Measurements from ENCODE around the gene MAN2B1.
"Not testable (repeated sequence)": the region's sequence is repeated elsewhere in the genome, so short reads cannot be mapped to it uniquely, and the experiment has no call there.

MAN2B1 gene

DNA sequence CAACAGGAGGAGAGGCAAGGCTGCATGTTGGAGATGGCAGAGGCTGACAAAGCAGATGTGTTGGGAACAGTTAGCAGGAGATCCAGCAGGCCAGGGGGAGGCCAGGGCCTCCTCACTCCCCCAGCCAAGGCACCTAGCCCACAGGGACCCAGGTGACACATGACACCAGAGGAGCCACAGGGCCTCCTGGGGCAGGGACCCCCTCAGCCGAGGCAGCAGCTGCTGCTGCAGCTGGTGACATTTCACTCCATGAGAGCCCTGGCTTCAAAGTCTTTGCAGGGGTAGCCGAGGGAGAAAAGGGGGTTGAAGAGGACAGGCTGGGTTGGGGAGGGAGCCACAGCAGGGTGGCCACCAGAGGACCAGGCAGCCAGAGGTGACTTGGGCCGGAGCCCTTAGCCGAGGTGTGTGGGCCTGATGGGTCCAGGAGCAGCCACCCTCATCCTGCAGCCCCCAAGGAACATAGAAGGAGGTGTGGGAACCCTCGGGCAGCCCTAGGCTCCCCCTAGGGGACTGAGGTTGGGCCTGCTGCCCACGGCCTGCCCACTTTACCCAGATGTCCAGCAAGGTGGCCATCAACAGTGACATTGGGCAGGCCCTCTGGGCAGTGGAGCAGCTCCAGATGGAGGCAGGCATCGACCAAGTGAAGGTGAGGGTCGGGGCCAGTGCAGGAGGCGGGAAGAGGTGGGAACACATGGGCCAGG is 21.1 kb upstream of the MAN2B1 start, which contains the start of gene GNG14:
Gene GNG14, plus strand, starts transcription at position 503 of the 701 bp plus-strand sequence. Its CDS starts 51 bp downstream, at position 554.
- no peak for DNase-seq

DNA sequence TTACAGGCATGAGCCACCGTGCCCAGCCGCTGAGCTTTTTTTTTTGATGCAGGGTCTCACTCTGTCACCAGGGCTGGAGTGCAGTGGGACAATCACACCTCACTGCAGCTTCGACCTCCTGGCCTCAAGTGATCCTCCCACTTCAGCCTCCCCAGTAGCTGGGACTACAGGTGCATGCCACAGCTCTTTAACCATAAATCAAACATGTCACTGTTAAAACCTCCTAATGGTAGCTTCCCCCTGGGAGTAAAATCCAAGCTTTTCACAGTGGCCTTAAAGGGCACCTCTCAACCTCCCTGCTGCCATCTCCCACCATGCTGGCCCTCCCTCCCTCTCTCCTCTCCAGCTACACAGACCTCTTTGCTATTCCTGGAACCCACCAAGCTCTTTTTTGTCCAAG is 19.3 kb upstream of the MAN2B1 start:
- no peak for DNase-seq

DNA sequence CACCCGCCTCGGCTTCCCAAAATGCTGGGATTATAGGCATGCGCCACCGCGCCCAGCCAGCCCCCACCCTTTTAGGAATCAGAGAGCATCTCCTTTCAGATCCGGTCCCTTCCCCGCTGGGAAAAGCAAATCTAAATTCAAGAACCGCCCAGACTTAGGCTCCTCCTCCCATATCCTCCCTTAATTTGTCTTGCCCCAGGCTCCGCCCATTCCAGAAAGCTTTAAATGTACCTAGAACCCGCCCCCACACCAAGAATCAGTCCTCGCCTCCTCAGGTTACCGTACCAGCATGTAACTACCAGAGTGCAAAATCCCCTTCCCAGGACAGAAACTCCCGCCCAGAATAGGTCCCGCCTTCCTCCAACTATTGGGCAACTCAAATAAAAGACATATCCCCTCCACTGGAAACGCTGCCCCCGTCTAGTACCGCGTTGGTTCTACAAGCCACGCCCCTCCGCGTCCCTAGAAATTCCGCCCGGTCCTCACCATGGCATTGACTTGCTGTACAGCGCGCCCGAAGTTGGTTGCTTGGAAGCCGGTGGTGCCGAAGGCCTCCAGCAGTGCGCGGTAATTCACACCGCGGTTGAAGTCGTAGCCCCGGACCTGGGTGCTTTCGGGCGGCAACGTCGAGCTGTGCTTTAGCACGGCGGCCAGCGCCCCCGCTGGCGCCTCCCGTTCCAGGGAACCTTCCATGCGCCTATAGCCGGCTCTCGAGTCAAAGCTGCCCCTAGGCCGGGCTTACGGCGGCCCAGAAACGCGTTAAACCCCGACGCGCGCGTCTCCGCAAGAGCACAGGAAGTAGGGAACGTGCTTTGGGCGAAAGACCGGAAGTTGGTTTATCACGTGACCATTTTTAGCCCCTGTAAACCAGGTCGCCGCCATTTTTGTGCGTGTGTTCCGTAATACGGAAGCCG is 14.8 kb upstream of the MAN2B1 start, which contains the start of gene DHPS:
Gene DHPS, minus strand, starts transcription at position 807 of the 914 bp plus-strand sequence. Its CDS starts 114 bp downstream, at position 693.
- DNase-seq, result peak; percentile 99

DNA sequence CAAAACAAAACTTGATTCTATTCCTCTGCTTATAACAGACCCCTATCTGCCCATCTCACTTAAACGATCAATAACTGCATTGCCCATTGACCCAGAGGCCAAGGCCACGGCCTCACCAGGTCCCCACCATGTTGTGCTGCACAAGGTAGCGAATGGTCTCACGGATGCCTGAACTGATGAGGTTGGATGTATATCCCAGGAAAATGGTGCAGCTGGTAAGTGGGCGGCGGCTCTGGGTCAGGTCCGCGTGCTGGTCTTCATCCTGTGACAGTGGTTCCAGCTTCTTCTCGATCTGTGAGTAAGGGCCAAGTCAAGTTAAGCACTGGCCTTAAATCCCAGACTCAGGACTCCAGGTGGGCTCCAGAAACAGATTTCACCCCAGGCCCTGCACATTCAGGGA is 13.5 kb upstream of the MAN2B1 start:
- no peak for DNase-seq

DNA sequence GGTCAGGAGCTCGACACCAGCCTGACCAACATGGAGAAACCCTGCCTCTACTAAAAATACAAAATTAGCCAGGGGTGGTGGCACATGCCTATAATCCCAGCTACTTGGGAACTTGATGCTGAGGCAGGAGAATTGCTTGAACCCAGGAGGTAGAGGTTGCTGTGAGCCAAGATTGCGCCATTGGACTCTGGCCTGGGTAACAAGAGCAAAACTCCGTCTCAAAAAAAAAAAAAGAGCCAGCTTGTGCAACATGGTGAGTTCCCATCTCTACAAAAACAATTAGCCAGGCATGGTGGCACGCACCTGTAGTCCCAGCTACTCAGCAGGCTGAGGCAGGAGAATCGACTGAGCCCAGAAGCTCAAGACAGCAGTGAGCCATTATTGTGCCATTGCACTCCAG is 11.5 kb upstream of the MAN2B1 start:
- DNase-seq, result not testable (repeated sequence)

DNA sequence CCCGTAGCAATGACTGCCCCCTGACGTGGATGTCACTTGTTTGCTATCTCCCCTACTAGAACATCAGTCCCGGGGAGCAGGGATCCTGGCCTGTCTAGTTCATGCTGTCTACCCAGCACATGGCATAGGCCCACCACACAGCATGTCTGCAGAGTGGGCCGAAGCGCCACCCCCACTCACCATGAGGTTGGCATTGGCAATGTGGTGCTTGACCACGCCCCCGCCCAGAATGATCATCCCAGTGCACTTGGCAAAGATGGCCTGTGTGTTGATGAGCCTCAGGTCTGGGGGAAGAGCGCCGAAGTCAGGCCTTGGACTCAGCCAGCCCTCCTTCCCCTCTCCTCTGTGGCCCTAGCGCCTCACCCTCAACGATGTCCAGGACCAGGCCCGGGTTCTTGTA is 10.4 kb upstream of the MAN2B1 start:
- DNase-seq, result no peak

DNA sequence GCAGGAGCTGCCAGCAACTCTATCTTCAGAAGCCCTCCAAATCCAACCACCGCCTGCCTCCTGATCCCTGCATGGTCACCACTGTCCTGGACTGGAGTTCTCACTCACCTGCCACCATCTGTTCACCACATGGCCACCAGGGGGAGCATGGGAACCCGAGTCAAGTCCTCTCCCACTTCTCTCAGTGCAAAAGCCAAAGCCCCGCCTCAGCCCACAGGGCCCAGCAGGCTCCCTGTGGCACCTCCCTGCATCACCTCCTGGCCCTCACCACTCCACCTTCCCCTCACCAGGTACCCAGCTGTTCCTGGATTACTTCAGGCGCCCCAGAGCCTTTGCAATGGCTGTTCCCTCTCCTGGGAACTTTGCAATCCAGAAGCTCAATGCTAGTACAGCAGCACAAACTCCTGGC is 9.8 kb upstream of the MAN2B1 start:
- no peak for DNase-seq

DNA sequence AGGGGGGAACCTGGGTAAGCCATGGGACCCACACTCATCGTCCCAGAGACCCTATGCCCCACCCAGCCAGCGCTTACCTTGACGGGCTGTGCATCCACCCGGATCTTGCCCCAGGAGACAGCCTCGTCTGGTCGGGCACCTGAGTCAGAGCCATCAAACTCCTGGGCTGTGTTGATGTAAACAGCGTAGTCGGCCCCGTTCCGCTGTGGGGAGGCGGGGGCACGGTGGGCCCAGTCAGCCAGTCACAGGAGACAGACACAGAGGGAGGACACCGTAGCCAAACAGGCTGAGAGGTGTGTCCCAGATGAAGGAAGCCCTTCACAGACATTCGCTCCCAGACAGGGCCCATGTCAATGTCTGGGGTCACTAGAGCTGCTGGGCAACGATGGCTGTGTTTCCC is 9.4 kb upstream of the MAN2B1 start:
- no peak for DNase-seq

DNA sequence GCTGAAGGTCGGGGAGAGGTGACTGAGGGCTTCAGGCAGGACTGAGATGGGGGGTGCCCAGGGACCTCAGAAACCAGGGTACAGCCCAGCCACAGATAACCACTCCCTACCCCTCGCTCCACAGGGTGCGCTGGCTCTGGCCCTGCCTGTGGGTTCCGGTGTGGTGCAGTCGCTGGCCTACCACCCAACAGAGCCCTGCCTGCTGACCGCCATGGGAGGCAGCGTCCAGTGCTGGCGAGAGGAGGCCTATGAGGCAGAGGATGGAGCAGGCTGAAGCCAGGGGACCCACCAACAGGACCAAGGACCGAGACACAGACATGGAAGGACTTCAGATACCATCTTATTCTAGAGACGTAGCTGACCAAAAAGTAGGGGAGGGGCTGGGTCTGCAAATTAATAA is 8.9 kb upstream of the MAN2B1 start:
- no peak for DNase-seq

DNA sequence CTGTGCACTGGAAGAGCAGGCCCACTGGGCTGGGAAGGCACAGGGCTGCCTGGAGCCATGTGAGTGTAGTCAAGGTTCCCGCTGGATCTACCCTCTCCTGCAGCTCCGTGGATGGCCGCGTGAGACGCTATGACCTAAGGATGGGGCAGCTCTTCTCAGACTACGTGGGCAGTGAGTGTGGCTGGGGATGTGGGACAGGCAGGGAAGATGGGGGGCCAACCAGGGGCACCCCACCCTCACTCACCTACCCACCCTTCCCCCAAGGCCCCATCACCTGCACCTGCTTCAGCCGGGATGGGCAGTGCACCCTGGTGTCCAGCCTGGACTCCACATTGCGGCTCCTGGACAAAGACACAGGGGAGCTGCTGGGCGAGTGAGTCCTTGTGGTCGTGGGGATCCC is 6.2 kb upstream of the MAN2B1 start:
- no peak for DNase-seq

DNA sequence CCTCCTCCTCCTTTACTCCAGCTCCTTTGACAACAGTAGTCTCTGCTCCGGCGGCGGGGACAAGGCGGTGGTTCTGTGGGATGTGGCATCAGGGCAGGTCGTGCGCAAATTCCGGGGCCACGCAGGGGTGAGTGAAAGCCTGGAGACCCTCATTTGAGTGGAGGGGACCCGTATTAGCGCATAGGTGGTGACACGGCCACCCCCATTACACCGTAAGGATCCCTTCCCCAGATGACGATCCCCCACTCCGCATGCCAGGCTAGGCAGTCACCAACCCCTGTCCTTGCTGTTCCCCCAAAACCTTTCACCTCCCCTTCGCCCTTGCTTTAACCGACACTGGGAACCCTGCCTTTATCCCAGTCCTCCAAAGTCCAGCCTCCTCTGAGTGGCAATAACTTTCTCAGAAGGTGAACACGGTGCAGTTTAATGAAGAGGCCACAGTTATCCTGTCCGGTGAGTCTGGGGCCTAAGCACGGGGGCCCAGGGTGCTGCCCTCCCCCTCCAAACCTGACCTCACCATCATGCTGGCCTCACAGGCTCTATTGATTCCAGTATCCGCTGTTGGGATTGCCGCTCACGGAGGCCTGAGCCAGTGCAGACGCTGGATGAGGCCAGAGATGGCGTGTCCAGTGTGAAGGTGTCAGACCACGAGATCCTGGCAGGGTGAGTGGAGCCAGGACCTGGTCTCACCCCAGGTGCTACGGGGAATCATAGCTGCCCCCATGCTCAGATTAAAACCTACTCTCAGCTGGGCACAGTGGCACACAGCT is 3.8 kb upstream of the MAN2B1 start:
- DNase-seq, result no peak

DNA sequence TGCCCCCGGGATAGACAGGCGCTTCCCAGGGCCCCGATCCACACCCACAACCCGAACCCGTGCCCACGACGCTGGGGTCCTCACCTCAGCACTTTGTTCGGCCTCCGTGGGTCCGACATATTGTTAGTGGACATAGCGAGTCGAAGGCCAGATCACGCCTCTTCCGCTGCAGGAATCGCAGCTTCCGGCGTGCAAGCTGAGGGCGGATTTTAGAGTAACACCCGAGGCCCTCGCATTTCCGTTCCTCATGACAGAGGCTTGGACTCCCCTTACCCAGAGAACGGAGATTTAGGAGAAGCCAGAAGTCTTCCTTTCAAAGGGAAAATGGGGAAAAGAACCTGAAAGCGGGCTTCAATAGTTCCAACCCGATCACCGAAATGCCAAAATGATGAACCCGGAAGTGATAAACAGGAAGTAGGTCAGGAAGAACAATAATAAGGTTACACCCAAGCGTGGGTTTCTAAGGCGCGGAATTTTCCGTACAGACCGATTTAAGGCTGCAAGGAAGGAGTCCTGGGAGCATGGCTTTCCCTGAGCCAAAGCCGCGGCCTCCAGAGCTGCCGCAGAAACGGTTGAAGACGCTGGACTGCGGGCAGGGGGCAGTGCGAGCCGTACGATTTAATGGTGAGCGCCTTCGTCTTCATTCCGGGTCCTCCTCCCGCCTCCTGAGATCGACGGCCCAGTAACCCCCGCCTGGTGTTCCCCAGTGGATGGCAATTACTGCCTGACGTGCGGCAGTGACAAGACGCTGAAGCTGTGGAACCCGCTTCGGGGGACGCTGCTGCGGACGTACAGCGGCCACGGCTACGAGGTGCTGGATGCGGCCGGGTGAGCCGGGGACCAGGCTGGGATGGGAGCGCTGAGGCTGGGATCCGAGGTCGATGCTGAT is 3.0 kb upstream of the MAN2B1 start:
- DNase-seq, result peak; percentile 29

DNA sequence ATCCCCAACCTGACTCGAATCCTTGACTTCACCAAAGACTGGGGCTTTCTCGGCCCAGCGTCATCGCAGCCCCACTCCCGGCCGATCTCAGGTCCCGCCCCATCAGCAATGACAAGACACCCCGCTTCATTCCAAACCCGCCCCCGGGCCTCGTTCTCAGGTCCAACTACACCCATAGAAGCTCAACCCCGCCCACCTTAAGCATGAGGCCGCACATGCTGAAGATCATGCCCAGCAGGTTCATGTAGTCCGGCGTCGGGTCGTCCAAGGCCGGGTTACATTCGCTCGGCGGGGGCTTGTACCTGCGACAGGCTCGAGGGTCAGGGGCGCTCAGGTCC is 2.4 kb upstream of the MAN2B1 start:
- DNase-seq, result no peak

DNA sequence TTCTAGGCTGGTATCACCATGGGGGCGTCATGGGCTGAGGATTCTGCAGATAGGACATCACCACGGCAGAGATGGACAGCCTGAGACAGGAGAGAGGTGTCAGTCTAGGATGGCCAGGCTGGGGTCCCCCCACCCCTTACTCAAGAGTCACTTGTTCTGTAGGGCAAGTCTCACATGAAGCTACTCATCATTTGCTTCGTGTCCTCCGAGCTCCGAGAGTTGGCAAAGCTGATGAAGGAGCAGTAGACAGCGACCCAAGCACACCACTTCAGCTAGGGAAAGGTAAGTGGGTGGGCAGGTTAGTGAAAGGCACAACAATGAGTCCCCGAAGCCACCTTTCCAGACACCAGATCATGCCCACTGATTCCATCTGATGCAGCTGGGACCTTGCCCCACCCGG is 1.8 kb upstream of the MAN2B1 start:
- DNase-seq, result no peak

DNA sequence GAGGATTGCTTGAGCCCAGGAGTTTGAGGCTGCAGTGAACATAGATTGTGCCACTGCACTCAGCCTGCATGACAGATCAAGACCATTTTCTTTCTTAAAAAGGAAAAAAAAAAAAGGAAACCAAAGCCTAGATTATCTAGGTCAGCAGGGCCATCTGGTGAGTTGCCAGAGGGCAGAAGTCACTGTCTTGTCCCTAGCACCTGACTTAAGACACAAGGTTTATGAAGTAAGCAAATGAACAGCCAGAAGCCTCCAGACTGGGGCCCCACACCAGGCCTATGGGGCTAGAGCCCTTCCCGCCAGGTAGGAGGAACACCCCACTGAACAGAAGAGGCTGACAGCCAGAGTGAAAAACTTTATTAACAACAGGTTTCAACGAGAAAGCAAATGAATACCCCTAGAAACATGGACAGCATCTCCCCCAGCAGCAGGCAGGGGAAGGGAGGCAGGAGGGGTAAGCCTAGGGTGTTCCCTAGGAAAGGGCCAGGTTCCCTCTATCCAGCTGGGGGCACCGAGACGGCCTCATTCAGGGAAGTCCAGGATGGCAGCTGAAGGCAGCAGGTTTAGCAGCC is 1.3 kb upstream of the MAN2B1 start:
- no peak for DNase-seq

DNA sequence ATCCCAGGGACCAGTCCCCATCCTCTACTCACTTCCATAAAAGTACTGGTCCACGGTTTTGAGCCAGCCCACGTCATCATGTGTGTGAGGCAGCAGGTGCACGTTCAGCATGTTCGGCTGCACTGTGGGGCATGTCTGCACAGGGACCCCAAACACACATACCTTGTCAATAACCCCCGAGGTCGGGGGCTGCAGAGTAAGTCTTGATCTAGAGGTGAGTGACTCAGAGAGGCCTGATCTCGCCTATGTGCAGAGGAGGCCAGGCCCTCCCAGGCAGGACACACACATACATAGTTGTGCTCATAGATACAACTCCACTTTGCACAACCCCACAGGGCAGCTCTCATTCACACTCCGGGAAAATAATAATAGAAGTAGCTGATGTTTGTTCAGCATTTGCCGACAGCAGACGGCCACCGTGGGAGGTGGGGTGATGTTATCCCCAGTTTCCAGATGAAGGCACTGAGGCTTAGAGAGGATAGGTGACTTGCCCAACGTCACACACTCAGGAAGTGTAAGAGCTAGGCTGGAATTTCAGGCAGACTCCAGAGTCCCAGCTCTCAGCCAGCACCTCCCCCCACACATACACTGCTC is 774 bp downstream of the MAN2B1 start:
- DNase-seq, result no peak

DNA sequence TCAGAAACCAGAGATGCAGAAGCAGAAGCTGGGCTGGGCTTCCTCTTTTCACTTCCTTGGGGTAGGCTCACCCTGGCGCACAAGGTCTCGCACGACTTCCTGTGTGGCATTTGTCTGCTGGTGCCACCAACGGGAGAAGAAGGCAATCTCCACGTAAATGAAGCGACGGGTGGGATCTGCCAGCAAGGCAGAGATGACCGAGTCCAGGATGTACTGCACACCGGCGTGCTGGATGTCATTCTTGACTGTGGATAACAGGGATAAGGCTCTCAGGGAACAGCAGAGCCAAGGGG is 1.3 kb downstream of the MAN2B1 start:
- DNase-seq, result no peak

DNA sequence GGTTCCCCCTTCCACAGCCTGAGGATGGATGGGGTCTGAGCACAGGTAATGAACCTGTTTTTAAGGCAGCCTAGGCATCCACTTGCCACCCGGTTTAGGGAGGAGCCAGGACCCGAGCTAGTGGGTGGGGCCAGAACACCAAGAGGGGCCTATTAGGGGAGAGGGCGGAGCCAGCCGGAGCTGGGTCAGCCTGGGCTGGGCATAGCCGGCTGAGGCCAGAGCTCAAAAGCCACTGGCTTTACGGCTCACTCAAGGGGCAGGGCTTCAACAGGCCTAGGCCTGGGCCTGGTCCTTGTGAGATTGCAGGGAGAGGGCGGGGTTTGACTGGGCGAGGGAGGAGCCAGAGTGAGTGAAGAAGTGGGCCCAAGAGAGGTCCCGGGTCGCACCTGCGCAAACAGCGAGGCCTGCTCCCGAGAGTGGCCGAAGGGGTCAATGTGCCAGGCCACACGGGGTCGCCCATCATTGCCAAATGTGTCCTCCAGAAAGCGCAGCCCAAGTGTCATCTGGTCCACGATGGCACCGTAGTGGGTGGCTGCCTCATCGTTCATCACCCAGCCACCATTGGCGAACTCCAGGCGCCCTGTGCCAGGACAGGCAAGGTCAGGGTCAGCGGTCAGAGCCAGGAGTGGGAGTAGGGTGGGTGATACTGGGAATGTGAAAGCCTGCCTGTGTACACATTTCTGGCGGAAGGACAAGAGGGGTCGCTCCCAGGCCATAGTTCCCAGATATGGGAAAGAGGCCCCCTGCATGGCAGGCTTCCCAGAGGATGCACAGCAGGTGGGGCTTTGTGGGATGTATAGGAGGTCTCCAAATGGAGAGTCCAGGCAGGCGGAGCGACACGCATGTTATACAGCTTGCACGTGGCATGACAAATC is 1.9 kb downstream of the MAN2B1 start:
- no peak for DNase-seq

DNA sequence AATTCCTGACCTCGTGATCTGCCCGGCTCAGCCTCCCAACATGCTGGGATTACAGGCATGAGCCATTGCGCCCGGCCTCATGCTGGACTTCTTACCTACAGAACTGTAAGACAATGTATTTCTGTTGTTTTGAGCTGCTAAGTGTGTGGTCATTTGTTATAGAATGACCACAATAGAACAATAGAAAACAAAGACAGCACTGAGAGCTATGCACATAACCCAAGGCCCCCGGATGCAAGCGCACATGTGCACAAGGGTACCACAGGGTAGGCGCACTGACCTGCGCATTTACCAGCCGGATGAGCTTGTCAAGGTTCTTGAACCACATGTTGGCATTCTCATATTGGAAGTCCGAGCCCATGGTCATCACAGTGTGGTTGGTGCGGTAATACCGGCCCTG is 5.6 kb downstream of the MAN2B1 start:
- no peak for DNase-seq

DNA sequence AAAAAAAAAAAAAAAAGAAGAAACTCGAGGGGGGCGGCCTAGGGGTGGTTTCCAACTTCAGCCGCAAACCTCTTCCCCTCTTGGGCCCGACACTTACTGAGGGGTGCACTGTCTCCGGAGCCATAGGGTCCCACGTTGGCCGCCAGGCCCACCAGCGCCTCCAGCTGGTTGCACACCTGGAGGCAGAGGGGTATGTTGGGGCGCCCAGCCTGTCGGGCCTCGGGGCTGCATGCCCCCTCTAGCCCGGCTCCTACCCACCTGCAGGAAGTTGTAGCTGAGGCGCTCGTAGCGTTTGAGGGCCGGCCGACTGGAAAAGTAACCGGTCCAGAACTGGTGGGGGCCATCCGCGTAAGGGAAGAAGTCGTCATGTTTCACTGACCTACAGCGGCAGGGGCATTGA is 8.6 kb downstream of the MAN2B1 start:
- DNase-seq, result no peak
